H1 (cell line): ENCODE results near the gene FOXM1. TPM values are rescaled to one million over a fixed set of nuclear protein-coding genes. Genes with fewer than 3 reads are reported as not detected.

Experiments
- CTCF ChIA-PET: fragments of 300-600 bp; sonication (Branson Sonifier 250); formaldehyde crosslinking; loops from one replicate; lab custom pipeline; 2021; ENCODE audit not compliant: partially characterized antibody; lab: Charles Lee
- POLR2A ChIA-PET: fragments of 300-600 bp; sonication (Branson Sonifier 250); formaldehyde crosslinking; loops from one replicate; lab custom pipeline; 2021; ENCODE audit warnings: inconsistent platforms; ENCODE audit not compliant: partially characterized antibody; lab: Charles Lee
- DNase-seq, 2 experiments: peaks; one replicate each; pipeline versions ENCODE4 v3.0.0 to v3.0.0-alpha.2; 2010 to 2022; ENCODE audit warnings: low spot score in 2 of 2, low read depth in 1 of 2, mixed read lengths in 1 of 2
- FAIRE-seq: peaks from 2 replicates; lab custom pipeline; 2011; peaks lifted over from hg19 to GRCh38; lab: Jason Lieb, UNC
- H2AFZ ChIP-seq: 2 replicates; pipeline ENCODE4 v1.8.1; 2012; ENCODE audit warnings: low read length, inconsistent platforms
- H2AK5ac ChIP-seq: 2 replicates; pipeline ENCODE4 v1.6.1; 2013; ENCODE audit warnings: low read depth, low read length
- H2BK120ac ChIP-seq: replicated peaks from 2 replicates; pipeline ENCODE3; 2013; ENCODE audit warnings: low read depth, low read length, inconsistent platforms
- H2BK12ac ChIP-seq: 2 replicates; pipeline ENCODE4 v1.6.1; 2013; ENCODE audit warnings: low read depth, low read length
- H2BK15ac ChIP-seq: 2 replicates; pipeline ENCODE4 v1.6.1; 2013; ENCODE audit warnings: low read length
- H2BK20ac ChIP-seq: 2 replicates; pipeline ENCODE4 v1.6.1; 2013; ENCODE audit warnings: low read length
- H2BK5ac ChIP-seq: 2 replicates; pipeline ENCODE4 v1.6.1; 2013; ENCODE audit warnings: low read depth, low read length
- H3K14ac ChIP-seq: 2 replicates; pipeline ENCODE4 v1.6.1; 2013; ENCODE audit warnings: inconsistent platforms; ENCODE audit not compliant: insufficient read length
- H3K18ac ChIP-seq: 2 replicates; pipeline ENCODE4 v1.6.1; 2013; ENCODE audit warnings: low read length; ENCODE audit errors: extremely low read depth
- H3K23ac ChIP-seq: 2 replicates; pipeline ENCODE4 v1.6.1; 2013; ENCODE audit warnings: inconsistent platforms; ENCODE audit not compliant: insufficient read length
- H3K23me2 ChIP-seq: 2 replicates; pipeline ENCODE4 v1.6.1; 2013; ENCODE audit warnings: low read depth, low read length
- H3K27ac ChIP-seq: 2 replicates; pipeline ENCODE4 v1.6.1; 2011; ENCODE audit warnings: low read depth, low read length, inconsistent platforms
- H3K27me3 ChIP-seq, 4 experiments: replicated peaks in 1 of 4; 1 replicate in 1 of 4; 2 replicates in 3 of 4; pipeline versions ENCODE4 v1.6.1 to v1.8.1; 2011 to 2013; ENCODE audit warnings: low read length in 3 of 4, mild to moderate bottlenecking in 3 of 4, inconsistent platforms in 2 of 4, mixed read lengths in 2 of 4, moderate library complexity in 1 of 4; ENCODE audit not compliant: control insufficient read depth in 3 of 4, insufficient read depth in 3 of 4; ENCODE audit errors: extremely low read depth in 1 of 4
- H3K36me3 ChIP-seq, 4 experiments: 2 replicates each; pipeline versions ENCODE4 v1.6.1 to v1.8.1; 2011 to 2013; ENCODE audit warnings: mild to moderate bottlenecking in 4 of 4, low read length in 3 of 4, moderate library complexity in 2 of 4, control low read depth in 1 of 4, inconsistent platforms in 1 of 4; ENCODE audit not compliant: insufficient read depth in 4 of 4, control insufficient read depth in 2 of 4
- H3K4ac ChIP-seq: replicated peaks from 2 replicates; pipeline ENCODE3; 2013; ENCODE audit warnings: low read length, low read depth, mixed read lengths, inconsistent platforms; ENCODE audit not compliant: insufficient read length
- H3K4me1 ChIP-seq, 4 experiments: replicated peaks in 1 of 4; 1 replicate in 1 of 4; 2 replicates in 3 of 4; pipeline versions ENCODE4 v1.6.1 to v1.8.1; 2011 to 2013; ENCODE audit warnings: low read length in 3 of 4, inconsistent platforms in 2 of 4, mixed read lengths in 1 of 4; ENCODE audit not compliant: insufficient read depth in 4 of 4, control insufficient read depth in 3 of 4
- H3K4me2 ChIP-seq, 2 experiments: 2 replicates each; pipeline versions ENCODE4 v1.6.1 to v1.8.1; 2011 to 2013; ENCODE audit warnings: low read depth in 2 of 2, low read length in 2 of 2, control low read depth in 1 of 2, inconsistent platforms in 1 of 2, mild to moderate bottlenecking in 1 of 2; ENCODE audit not compliant: insufficient read depth in 1 of 2
- H3K4me3 ChIP-seq, 4 experiments: fragments of 200-600, 300-600 bp in 1 of 4; sonication (generic), shearing (Covaris generic), sonication (Bioruptor Twin) in 1 of 4; 2 replicates each; pipeline versions ENCODE4 v1.5.1 to v1.8.1; 2011 to 2016; ENCODE audit warnings: low read length in 4 of 4, low read depth in 3 of 4, control low read depth in 2 of 4, inconsistent platforms in 2 of 4, mild to moderate bottlenecking in 2 of 4, mixed read lengths in 1 of 4, moderate library complexity in 1 of 4; ENCODE audit not compliant: insufficient read depth in 2 of 4; ENCODE audit errors: extremely low read depth in 1 of 4
- H3K56ac ChIP-seq: replicated peaks from 2 replicates; pipeline ENCODE3; 2013; ENCODE audit warnings: low read depth, mild to moderate bottlenecking, mixed read lengths, low read length, inconsistent platforms; ENCODE audit not compliant: insufficient read length
- H3K79me1 ChIP-seq: 2 replicates; pipeline ENCODE4 v1.6.1; 2013; ENCODE audit warnings: low read depth, low read length, control low read depth
- H3K79me2 ChIP-seq, 2 experiments: 2 replicates each; pipeline versions ENCODE4 v1.6.1 to v1.8.1; 2012 to 2013; ENCODE audit warnings: low read length in 2 of 2, mild to moderate bottlenecking in 2 of 2, inconsistent platforms in 1 of 2; ENCODE audit not compliant: insufficient read depth in 2 of 2, control insufficient read depth in 1 of 2
- H3K9ac ChIP-seq, 4 experiments: replicated peaks in 1 of 4; 1 replicate in 1 of 4; 2 replicates in 3 of 4; pipeline versions ENCODE4 v1.6.1 to v1.8.1; 2011 to 2013; ENCODE audit warnings: low read depth in 3 of 4, low read length in 3 of 4, control low read depth in 2 of 4, mild to moderate bottlenecking in 2 of 4, moderate library complexity in 2 of 4, inconsistent platforms in 1 of 4; ENCODE audit errors: extremely low read depth in 1 of 4
- H3K9me3 ChIP-seq, 2 experiments: 2 replicates each; pipeline versions ENCODE4 v1.6.1 to v1.8.1; 2012 to 2013; ENCODE audit warnings: mild to moderate bottlenecking in 2 of 2, moderate library complexity in 2 of 2, control low read depth in 1 of 2, inconsistent platforms in 1 of 2, low read depth in 1 of 2, low read length in 1 of 2, mixed read lengths in 1 of 2; ENCODE audit not compliant: insufficient read depth in 2 of 2
- H4K20me1 ChIP-seq, 2 experiments: replicated peaks in 1 of 2; 2 replicates each; pipeline versions ENCODE3 to v1.8.1; 2011 to 2013; ENCODE audit warnings: inconsistent platforms in 2 of 2, low read length in 2 of 2, mild to moderate bottlenecking in 1 of 2; ENCODE audit not compliant: insufficient read depth in 2 of 2, control insufficient read depth in 1 of 2
- H4K5ac ChIP-seq: 2 replicates; pipeline ENCODE4 v1.6.1; 2013; ENCODE audit warnings: low read length, low read depth, mixed read lengths, inconsistent platforms; ENCODE audit not compliant: insufficient read length
- H4K8ac ChIP-seq: 2 replicates; pipeline ENCODE4 v1.8.0; 2013; ENCODE audit warnings: mild to moderate bottlenecking, moderate library complexity, low read length, inconsistent platforms; ENCODE audit not compliant: insufficient read depth; ENCODE audit errors: extremely low read depth
- H4K91ac ChIP-seq: replicated peaks from 2 replicates; pipeline ENCODE3; 2013; ENCODE audit warnings: low read length, mixed read lengths, inconsistent platforms; ENCODE audit not compliant: insufficient read length
- CBX5 ChIP-seq: fragments of 300-800, 300-1000 bp; sonication (generic); IDR thresholded peaks from 2 replicates; pipeline ENCODE4 v1.7.1; 2016; ENCODE audit warnings: antibody characterized with exemption, low read length, low read depth
- CHD1 ChIP-seq: IDR thresholded peaks from 2 replicates; pipeline ENCODE4 v1.6.1; 2012; ENCODE audit warnings: low read depth, low read length, improper control_type of control experiment
- CREB1 ChIP-seq: IDR thresholded peaks from 2 replicates; pipeline ENCODE4 v1.6.1; 2012; ENCODE audit warnings: inconsistent platforms
- CTBP2 ChIP-seq: IDR thresholded peaks from 2 replicates; pipeline ENCODE4 v1.7.0; 2011; ENCODE audit warnings: borderline replicate concordance, mild to moderate bottlenecking, moderate library complexity, mixed read lengths, low read length; ENCODE audit not compliant: insufficient read depth, insufficient read length
- NRF1 ChIP-seq: IDR thresholded peaks from 2 replicates; pipeline ENCODE4 v1.6.1; 2011; ENCODE audit warnings: mild to moderate bottlenecking, low read depth, low read length, improper control_type of control experiment
- POLR2AphosphoS5 ChIP-seq: IDR thresholded peaks from 2 replicates; pipeline ENCODE4 v1.6.1; 2011; ENCODE audit warnings: low read depth, low read length
- POU5F1 ChIP-seq: IDR thresholded peaks from 2 replicates; pipeline ENCODE4 v1.6.1; 2011; ENCODE audit warnings: low read depth, mild to moderate bottlenecking, low read length, moderate library complexity
- RBBP5 ChIP-seq: IDR thresholded peaks from 2 replicates; pipeline ENCODE4 v1.7.1; 2012; ENCODE audit warnings: low read depth, mild to moderate bottlenecking, inconsistent platforms, low read length, moderate library complexity, borderline replicate concordance
- RFX5 ChIP-seq: IDR thresholded peaks from 2 replicates; pipeline ENCODE4 v1.6.1; 2011; ENCODE audit warnings: low read depth, low read length, improper control_type of control experiment, borderline replicate concordance
- RNF2 ChIP-seq: fragments of 200-900, 300-1000 bp; sonication (generic); IDR thresholded peaks from 2 replicates; pipeline ENCODE4 v1.7.1; 2016; ENCODE audit warnings: borderline replicate concordance, low read depth, mild to moderate bottlenecking, antibody characterized with exemption, low read length; ENCODE audit not compliant: poor library complexity, severe bottlenecking; ENCODE audit errors: missing control alignments
- SUZ12 ChIP-seq: fragments of 200-600 bp; sonication (generic); IDR thresholded peaks from 2 replicates; pipeline ENCODE4 v1.6.1; 2012; ENCODE audit warnings: mild to moderate bottlenecking, inconsistent platforms, low read length, moderate library complexity, mixed read lengths
- TAF7 ChIP-seq: optimal IDR thresholded peaks from 2 replicates; pipeline ENCODE3; 2011; ENCODE audit warnings: low read depth, mild to moderate bottlenecking, inconsistent platforms, low read length, moderate library complexity, borderline replicate concordance
- TBP ChIP-seq: IDR thresholded peaks from 2 replicates; pipeline ENCODE4 v1.6.1; 2011; ENCODE audit warnings: low read depth, low read length, improper control_type of control experiment
- WGBS, 2 experiments: shearing (Covaris generic) in 1 of 2; methylation state at CpG; one replicate each; pipeline versions ENCODE4 v1.1.6 to v1.1.7; 2013 to 2015; ENCODE audit warnings: low lambda C conversion rate in 2 of 2, mixed read lengths in 2 of 2, inconsistent platforms in 1 of 2, low coverage in 1 of 2, missing lambda C conversion rate in 1 of 2; ENCODE audit not compliant: insufficient replicate concordance in 2 of 2, insufficient coverage in 1 of 2, insufficient read length in 1 of 2; ENCODE audit errors: extremely low coverage in 1 of 2, missing lambda C conversion rate in 1 of 2; 5-methylcytosine and 5-hydroxymethylcytosine counted together
- polyA plus RNA-seq, 7 experiments: library from polyadenylated mRNA; depleted of rRNA in 3 of 7; stranded (reverse) in 5 of 7; unstranded in 2 of 7; fragments of >200 nt in 5 of 7; fragments of 200-250 nt in 2 of 7; gene quantifications; 1 replicate in 5 of 7; 2 replicates in 1 of 7; 4 replicates in 1 of 7; pipeline versions ENCODE4 v1.2.1 to v1.2.3, GENCODE V29; 2011 to 2013; ENCODE audit warnings: missing spikeins in 2 of 7, mixed read lengths in 2 of 7
- total RNA-seq: library from RNA; stranded (reverse); fragmentation: NEBNext Ultra II Directional; extraction: Animal tissue kit (Norgen Biotek cat#: 25700); gene quantifications from 2 replicates; pipeline ENCODE4 v1.2.1, GENCODE V29; 2021

FOXM1 gene
- total and polyA plus RNA-seq, 2 of the 8 experiments (the other 6 are each of a cell fraction or from before 2014, with no cell fraction given) = 58.1 to 121 TPM

DNA sequence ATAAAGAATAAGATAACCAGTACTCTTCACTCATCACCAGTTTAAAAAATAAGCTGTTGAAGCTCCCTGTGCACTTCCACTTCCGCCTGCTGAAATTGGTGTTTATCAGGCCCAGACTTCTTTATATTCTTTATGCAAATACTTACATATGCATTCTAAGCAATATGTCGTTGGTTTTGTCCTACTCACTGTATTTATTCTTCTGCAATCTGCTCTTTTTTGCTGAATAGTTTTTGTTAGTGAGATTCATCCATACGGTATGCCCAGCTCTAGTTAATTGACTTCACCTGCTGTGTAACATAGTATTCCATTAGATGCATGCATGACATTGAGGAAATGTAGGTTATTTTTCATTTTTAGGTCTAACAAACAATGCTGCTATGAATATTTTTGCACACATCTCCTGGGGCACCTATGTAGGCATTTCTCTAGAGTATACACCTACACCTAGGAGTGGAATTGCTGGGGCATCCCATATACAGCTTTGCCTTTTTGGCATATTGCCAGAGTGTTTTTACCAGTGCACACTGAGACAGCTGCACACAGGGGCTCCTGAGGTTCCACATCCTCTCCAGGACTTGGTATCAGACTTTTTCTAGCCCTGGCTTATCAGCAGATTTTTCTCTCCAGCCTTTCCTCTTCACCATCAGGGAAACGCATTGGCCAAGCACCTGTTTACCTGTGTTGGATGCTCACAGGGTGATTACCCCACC, 41.1 kb downstream of the FOXM1 start:
- Histone ChIP-seq H3K23ac (no peak overlapping the region), H3K9ac (no peak overlapping the region)
- CTCF ChIA-PET = interaction anchor here (1.2 to 6.9 kb wide), 5 partner anchors 9 to 199 kb away, joined by 3 to 52 read pairs (median 3); no protein-coding TSS in a partner anchor
- no peak for TF ChIP-seq POU5F1
- TF ChIP-seq NRF1 = no peak
- no peak for TF ChIP-seq CTBP2
- no peak for TF ChIP-seq RFX5
- no peak for TF ChIP-seq CBX5
- no peak for TF ChIP-seq RNF2
- TF ChIP-seq SUZ12 = no peak
- no peak for TF ChIP-seq TBP
- TF ChIP-seq CREB1 = no peak
- TF ChIP-seq RBBP5 = no peak
- no peak for TF ChIP-seq TAF7
- TF ChIP-seq CHD1 = no peak
- no peak for TF ChIP-seq POLR2AphosphoS5

More for the DNA sequence above, 41.1 kb downstream of the FOXM1 start:
- Histone ChIP-seq H3K4me1 (peaks cover 0 to 14% (median 9%) of the 10 kb centered on the region in 4 experiments; a peak in 6 of 7 replicates), H2BK5ac (no peak overlapping the region), H3K79me2 (no peaks in the 10 kb centered on the region), H3K14ac (no peak overlapping the region), H3K56ac (no peak overlapping the region), H2BK15ac (no peak overlapping the region), H3K27me3 (no peaks in the 10 kb centered on the region; a peak in 1 of 7 replicates), H3K18ac (no peak overlapping the region), H2BK20ac (no peak overlapping the region), H3K4me3 (no peak overlapping the region), H3K79me1 (no peaks in the 10 kb centered on the region), H4K91ac (no peak overlapping the region), H3K23me2 (no peaks in the 10 kb centered on the region; the same call in 1 of the 2 replicates), H2AK5ac (no peak overlapping the region), H3K4me2 (no peak overlapping the region), H4K20me1 (peaks cover 0 to under 1% of the 10 kb centered on the region in 2 experiments), H2BK12ac (no peak overlapping the region), H3K36me3 (no peaks in the 10 kb centered on the region; a peak in 1 of 8 replicates), H2BK120ac (no peak overlapping the region), H4K8ac (no peak overlapping the region), H4K5ac (no peak overlapping the region), H3K27ac (no peak overlapping the region), H3K9me3 (no peaks in the 10 kb centered on the region), H3K4ac (no peak overlapping the region), H2AFZ (no peak overlapping the region)
- no peak for DNase-seq
- FAIRE-seq = no peak
- POLR2A ChIA-PET = interaction anchor here (0.9 to 6.3 kb wide), 4 partner anchors 10 to 23 kb away, joined by 4 to 58 read pairs (median 5); partner anchors contain the start of gene ITFG2
- WGBS, 2 experiments = 81% methylated on average over 4 of the region's 4 CpGs; no CpG with 5 or more reads in 1 of the 2 experiments
